COLO829 (cell line): ENCODE measurements around the gene RFX7.
"Not testable (repeated sequence)": the region's sequence is repeated elsewhere in the genome, so short reads cannot be mapped to it uniquely, and the experiment has no call there.

Experiments
- DNase-seq: peaks from one replicate; pipeline ENCODE4 v3.0.0; 2012; ENCODE audit warnings: low spot score

RFX7 gene

DNA sequence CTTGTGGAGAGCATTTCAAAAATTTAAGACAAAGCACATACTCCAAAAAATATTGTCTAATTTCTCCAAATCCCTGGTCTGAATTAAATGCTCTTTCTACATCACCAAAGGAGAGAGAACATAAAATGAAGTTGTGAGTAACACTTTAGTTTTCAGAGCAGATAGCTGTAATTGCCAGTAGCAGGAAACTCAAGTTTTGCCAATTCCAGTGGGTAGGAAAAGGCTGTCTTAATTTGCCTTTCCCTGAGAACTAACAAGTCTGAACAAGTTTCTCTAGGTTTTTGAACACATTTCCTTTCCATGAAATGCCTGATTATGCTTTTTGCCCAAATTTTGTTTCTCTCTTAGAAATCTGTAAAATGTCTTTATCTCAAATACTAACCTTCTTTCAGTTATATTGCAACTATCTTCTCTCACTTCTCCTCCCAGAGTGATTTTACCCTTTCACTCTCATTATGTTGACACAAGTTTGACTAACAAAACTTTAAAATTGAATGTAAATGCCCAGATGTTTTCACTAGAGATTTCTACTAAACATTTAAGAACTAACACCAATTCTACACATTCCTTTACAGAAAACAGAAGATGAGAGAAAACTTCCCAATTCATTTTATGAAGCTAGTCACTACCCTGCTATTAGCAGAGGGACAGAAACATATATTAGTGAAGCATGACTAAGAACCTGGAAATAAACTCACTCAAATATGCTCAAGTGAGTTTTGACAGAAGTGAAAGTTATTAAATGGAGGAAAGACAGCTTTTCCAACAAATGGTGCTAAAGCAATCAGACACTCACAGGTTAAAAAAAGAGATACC is 38.4 kb downstream of the RFX7 start:
- no peak for DNase-seq

GRCh38 chr15:56203312-56203922 is 40.3 kb downstream of the RFX7 start:
- DNase-seq = not testable (repeated sequence)

- no peak for DNase-seq
Measured at GRCh38 chr15:56202701-56203100, 41.0 kb downstream of the RFX7 start.

GRCh38 chr15:56199038-56199437 is 44.6 kb downstream of the RFX7 start:
- no peak for DNase-seq

GRCh38 chr15:56194035-56194434 is 49.6 kb downstream of the RFX7 start:
- no peak for DNase-seq

- no peak for DNase-seq
Measured at GRCh38 chr15:56192659-56193442, 50.8 kb downstream of the RFX7 start.

- DNase-seq = no peak
Measured at GRCh38 chr15:56187665-56188064, 56.0 kb downstream of the RFX7 start.

DNA sequence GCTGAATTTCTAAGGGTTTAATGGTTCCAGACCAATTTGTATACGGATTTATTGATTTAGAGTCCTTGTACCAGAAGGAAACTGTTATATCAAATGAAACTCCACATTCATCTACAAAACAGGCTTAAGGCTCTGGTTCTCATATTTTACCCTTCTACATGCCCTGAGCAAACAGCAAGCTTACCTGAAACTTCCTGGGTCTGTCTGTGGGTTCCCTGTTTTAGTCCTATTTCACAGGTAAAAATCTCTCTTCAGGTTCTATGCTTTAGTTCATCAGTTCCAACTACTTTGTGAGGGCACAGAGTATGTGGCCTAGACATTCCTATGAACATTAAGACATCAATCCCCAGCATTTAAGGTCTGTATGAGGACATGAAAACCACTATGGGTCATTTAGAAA is 57.7 kb downstream of the RFX7 start:
- no peak for DNase-seq

DNA sequence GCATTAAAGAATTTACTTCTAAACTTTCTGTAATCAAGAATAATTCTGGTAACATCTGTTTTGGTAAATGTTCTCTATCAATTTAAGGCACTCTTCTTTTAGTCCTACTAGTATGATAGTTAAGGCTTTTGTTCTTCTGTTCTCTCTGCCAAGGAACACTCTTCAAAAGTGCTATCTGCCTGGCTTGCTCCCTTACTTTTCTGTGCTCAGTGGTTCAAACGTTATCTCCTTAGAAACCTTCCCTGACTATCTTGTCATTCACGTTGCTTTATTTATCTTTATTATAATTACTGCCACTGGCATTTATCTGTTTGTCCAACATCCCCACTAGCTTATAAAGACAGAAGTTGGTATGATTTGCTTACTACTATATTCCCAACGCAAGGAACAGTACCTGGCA is 59.2 kb downstream of the RFX7 start:
- no peak for DNase-seq

- DNase-seq = no peak
Measured at GRCh38 chr15:56180851-56181250, 62.8 kb downstream of the RFX7 start.

- DNase-seq = no peak
Measured at GRCh38 chr15:56176996-56177395, 66.7 kb downstream of the RFX7 start.

- DNase-seq = no peak
Measured at GRCh38 chr15:56175788-56176187, 67.9 kb downstream of the RFX7 start.

DNA sequence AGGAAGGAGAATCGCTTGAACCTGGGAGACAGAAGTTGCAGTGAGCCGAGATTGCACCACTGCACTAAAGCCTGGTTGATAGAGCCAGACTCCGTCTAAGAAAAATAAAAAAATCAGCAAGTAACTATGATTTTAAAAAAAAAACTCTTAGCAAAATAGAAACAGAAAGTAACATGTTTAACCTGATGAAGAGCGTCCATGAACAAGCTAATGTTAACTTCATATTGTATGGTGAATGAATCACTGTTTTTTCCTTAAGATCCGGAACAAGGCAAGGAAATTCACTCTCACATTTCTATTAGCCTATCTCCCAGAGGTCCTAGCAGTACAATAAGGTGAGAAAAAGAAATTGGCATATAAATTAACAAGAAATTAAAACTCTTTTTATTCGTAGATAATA is 69.0 kb downstream of the RFX7 start:
- no peak for DNase-seq

DNA sequence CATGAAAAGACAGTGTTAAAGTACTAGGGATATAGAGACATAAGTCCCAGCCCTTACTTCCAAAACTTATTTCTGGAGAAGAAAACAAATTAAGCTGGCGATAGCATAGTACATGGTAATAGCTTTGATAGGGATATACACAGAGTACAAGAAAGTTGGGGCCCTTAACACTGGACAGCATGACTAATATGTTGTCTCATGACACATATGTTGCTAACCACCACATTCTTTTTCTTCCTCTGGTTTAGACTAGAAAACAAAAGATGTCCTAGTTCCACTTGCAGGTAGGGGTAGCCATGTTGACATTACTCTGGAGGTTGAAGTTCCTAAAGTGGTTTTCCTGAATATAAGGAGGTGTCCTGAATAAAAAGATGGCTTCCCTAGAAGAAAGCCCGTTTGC is 75.3 kb downstream of the RFX7 start:
- no peak for DNase-seq

DNA sequence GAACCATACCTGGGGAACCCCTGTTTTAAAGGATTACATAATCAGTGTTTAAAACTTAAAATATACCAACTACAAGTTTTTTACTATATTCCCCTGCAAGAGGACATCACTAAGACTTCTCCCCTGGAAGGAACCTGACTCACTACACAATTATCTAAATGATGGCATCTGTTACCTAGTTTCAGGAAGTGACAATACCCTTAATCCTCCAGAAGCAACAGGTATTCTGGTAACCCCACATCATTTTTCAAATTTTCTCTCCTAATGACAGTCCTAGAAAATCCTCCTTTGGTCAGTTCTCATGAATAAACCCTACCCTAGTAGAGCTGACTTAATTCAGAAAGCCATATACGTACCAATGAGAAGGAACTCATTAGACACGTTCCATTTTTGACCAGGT is 78.4 kb downstream of the RFX7 start:
- DNase-seq = no peak

DNA sequence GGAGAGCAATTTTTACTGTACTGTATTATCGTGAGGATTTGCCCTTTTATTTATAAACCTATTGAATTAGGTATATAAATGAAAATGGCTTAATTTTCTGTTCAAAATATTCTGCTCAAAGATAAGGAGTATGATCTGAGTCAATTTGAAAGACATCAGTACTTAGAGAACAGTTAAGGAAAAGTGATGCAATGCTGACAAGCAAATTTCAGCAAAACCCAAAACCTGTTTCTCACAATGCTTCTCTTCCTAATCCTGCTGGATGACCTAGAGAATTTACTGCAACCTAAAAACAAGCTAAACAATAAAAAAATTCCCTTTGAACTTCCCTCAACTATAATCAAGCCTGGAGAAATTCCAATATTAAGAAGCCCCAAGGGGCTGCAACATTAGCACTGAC is 82.7 kb downstream of the RFX7 start:
- no peak for DNase-seq

DNA sequence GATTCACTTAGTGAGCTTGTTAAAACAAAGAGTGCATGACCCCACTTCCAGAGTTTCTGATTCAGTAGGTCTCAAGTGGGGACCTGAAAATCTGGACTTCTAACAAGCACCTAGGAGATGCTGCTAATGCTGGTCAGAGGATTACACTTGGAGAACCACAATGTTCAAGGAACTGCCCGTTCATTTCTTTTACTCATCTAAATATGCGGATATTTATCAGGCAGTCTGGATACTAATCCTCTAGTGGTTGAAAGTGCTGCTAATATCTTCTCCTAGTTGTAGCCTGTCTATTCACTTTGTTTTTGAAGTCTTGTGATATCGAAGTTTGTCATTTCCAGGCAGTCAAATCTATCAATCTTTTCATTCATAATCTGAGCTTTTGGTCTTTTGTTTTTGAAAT is 86.8 kb downstream of the RFX7 start:
- no peak for DNase-seq

GRCh38 chr15:56155278-56155677 is 88.4 kb downstream of the RFX7 start:
- DNase-seq = not testable (repeated sequence)

- not testable (repeated sequence) for DNase-seq
Measured at GRCh38 chr15:56154768-56155167, 88.9 kb downstream of the RFX7 start.

DNA sequence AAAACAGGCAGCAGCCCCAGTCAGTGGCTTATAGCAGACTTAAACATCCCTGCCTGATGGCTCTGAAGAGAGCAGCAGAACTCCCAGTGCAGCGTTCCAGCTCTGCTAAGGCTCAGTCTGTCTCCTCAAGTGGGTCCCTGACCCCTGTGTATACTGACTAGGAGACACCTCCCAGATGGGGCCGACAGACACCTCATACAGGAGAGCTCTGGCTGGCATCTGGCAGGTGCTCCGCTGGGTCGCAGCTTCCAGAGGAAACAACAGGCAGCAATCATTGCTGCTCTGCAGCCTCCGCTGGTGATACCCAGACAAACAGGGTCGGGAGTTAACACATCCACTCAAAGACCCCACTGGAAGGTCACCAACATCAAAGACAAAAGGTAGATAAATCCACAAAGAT is 93.5 kb downstream of the RFX7 start:
- no peak for DNase-seq

- DNase-seq = no peak
Measured at GRCh38 chr15:56148064-56148463, 95.6 kb downstream of the RFX7 start.

DNA sequence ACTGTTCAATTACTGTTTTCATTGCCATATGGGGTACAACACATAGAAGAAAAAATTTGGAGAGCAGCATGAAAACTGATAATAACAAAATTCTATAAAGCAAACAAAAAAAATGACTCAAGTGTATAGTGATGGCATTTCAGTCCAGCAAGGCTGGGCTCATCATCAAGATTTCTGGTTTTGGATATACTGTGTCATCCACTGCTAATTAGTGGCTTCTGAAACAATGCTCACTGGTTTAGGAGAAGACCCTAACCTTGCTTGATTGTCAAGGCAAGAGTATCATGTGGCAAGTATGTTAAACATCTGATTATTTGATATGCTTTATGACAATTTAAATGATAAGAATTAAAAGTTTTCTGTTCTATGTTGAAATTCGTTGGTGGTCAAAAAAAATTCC is 96.9 kb downstream of the RFX7 start:
- no peak for DNase-seq

DNA sequence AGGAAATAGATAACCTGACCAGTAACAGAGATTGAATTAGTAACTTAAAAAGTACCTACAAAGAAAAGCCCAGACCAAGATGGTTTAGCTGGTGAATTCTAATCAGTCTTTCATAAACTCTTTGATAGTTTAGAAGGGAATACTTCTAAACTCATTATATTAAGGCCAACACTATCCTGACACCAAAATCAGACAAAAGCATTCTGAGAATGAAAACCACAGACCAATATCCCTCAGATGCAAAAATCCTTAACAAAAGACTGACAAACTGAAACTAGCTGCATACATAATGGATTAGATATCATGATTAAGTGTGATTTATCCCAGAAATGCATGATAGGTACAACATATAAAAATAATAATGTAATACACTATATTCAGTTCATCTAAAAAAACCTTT is 115.6 kb downstream of the RFX7 start:
- no peak for DNase-seq
